GDM1 (cell line): ENCODE results near the gene PRSS33.

Experiments
- DNase-seq: peaks from one replicate; lab custom pipeline; 2025; lab: John Stamatoyannopoulos, UW

PRSS33 gene

DNA sequence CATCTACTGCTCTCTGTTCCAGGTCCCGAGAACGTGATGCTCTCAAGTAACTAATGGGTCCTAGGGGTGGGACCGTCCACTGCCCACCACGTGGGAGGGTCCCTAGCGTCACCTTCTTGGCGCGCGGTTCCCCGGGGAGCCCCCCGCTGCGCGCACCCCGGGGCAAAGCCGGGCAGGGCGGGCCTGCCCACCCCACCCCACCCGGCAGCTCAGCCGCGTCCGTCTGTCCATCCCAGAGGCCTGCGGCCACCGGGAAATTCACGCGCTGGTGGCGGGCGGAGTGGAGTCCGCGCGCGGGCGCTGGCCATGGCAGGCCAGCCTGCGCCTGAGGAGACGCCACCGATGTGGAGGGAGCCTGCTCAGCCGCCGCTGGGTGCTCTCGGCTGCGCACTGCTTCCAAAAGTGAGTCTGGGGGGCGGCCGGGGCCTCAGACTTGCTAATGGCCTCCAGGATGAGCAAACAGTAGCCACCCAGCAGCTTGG is 11.4 kb upstream of the PRSS33 start:
- DNase-seq: no peak

GRCh38 chr16:2795395-2796143 is 8.2 kb upstream of the PRSS33 start:
- DNase-seq: no peak

- DNase-seq: no peak
These were observed 5.6 kb upstream of the PRSS33 start for GRCh38 chr16:2792940-2793339.

DNA sequence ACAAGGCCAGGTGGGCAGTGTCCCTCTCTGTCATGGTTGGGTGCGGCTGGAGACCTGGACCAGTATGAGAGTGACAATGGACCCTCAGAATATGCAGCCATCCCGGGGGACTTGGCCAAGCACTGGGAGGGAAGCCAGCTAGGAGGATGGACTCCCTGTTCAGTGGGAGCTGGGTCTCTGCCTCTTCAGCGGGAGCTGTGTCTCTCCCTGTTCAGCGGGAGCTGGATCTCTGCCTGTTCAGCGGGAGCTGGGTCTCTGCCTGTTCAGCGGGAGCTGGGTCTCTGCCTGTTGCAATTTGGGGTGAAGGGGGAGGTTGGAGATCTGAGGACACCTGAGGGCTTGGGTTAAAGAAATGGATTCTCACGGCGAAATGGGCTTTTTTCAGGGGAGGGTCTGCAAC is 3.8 kb upstream of the PRSS33 start:
- no peak for DNase-seq

DNA sequence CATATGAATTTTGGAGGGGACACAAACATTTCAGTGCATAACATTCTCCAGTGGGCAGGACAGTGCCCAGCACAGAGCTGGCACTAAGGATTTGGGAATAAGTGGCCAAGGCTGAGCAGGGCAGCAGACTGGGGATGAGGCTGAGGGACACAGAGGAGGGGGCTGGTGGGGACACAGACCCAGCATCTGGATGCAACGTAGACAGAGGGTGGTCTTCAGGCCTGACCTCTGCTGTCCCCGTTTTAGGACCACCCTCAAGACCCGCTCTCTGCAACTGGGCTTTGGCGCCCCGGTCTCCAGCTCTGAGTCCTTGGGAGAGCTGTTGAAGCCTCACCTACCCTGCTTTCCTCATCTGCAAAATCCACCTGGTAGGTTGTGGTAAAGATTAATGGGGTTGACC is 3.3 kb upstream of the PRSS33 start:
- no peak for DNase-seq

- DNase-seq: no peak
These were observed 601 bp upstream of the PRSS33 start for GRCh38 chr16:2787961-2788360.

DNA sequence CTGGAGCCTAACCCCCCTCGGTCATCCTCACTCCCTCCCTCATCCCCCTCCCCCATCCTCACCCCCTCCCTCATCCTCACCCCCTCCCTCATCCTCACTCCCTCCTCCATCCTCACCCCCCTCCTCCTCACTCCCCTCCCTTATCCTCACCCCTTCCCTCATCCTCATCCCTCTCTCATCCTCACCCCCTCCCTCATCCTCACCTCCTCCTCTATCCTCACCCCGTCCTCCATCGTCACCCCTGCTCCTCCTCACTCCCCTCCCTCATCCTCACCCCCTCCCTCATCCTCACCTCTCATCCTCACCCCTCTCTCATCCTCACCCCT is 571 bp downstream of the PRSS33 start:
- DNase-seq: no peak

DNA sequence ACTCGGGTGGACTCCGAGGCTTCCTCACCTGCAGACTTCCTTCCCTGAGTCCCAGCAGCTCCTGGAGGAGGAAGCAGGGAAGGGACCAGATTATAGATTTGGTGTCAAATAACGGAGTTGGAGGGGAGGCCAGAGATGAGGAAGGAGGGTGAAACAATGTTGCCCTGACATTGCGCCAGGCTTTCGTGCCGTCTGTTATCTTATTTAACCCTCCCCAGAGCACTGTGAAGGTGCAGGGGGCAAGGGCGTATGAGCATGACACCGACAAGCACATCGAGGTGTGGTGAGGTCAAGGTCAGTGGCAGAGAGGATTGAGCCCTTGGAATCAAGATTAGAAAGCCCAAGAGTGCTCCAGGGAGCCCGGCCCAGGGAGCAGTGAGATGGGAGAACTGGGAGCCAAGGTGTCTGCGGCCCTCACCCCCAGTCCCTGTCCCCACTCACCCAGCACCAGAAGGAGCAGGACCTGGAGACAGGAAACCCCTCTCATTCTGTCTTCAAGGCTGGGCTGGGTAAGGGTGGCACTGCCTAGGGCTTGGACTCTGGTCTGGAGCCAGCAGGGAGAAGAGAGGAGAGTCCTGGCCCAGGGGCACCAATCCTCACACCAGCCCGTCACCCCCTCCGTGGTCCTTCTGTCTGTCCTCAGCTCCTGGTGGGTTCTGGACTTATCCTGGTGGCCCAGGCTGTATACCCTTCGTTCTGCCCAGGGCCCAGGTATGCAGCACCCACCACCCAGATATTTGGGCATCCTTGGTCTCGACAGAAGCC is 1.1 kb downstream of the PRSS33 start:
- no peak for DNase-seq

- no peak for DNase-seq
These were observed 2.0 kb downstream of the PRSS33 start for GRCh38 chr16:2785101-2785991.

DNA sequence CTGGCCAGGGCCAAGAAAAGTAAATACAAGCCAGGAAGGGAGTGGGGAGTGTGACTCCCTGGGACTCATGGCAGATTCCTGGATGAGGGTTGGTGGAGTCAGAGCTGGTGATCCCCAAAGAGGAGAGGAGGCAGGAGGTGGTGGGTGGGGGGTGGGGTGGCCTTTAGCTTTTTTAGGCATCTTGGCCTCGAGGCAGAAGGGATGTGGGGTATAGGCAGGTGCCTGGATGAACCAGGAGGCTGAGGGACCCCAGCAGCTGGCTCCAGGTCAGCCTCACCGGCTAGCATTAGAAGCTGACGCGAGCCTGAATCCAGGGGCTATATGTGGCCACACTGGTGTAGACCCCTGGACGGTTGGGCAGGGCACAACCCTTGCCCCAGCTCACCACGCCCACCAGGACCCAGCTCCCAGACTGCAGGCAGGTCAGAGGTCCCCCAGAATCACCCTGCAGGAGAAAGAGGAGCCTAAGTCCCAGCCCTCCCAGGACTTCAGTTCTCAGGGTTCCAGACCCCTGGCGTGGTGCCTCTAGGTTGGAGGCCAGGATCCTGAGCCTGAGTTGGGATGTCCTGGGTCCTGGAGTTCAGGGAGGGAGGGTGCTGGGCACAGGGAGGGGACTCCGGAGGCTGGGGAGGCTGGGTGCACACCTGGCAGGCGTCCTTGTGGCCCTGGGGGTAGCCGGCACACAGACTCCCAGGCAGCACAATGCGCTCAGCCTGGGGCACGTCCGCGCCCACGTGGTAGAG is 2.8 kb downstream of the PRSS33 start:
- no peak for DNase-seq

DNA sequence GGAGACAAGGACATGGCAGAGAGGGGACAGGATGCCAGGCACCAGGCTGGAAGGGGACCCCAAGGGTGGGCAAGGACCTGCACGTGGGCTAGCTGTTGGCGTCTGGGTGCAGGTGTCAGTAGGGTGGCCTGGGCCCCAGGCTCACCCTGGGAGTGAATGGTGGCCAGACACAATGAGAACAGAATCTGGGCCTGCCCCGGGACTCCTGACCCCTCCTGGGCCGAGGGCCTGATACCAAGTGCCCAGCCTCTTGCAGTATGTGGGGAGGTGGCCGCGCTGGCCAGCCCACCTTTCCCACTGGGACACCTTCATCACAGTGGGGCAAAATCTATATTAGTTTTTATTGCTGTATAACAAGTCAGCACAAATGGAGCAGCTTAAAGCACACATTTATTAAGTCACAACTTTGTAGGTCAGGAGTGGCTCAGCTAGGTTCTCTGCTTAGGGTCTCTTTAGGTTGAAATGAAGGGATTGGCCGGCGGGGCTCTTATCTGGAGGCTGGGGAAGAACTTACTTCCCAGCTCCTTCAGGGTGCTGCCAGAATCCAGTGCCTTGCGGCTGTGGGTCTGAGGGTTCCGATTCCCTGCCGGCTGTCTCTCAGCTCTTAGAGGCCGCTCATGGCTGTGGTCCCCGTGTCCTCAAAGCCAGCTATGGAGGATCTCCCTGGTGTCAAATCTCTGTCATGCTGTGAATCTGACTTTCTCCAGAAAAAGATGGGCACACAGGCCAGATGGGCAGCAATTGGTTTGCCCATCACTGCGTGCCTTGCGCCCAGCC is 3.6 kb downstream of the PRSS33 start:
- no peak for DNase-seq

- no peak for DNase-seq
These were observed 4.6 kb downstream of the PRSS33 start for GRCh38 chr16:2782583-2783351.

DNA sequence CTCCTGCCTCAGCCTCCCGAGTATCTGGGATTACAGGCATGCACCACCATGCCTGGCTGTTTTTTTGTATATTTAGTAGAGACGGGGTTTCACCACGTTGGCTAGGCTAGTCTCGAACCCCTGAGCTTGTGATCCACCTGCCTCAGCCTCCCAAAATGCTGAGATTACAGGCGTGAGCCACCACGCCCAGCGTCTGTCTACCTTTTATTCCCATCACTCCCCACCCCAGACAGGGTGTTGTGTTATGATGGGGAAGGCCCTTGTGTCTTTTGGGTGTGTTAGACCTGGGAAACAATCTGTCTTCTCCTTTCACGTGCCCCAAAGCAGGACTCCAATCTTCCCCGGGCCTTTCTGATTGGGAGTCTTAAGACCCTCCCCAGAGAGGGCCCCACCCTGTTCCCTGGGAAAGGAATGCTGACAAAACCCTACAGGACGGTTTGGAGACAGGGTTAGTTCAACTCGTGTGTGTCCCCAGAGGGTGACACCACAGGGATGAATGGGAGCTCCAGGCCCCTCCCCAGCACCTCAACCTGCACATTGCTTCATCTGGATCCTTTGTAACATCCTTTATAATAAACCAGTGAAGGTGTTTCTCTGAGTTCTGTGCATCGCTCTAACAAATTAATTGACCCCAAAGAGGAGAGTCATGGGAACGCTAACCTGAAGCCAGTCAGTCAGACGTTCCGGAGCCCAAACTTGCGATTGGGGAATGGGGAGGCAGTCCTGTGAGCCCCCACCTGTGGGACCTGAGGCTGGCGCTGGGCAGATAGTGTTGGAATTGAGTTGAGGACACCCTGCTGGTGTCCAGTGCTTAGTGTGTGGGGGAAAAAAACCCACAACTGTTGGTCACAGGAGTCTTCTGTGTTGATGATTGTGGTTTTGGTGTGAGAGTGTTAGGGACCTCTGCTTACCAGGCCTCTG is 7.1 kb downstream of the PRSS33 start:
- DNase-seq: no peak

DNA sequence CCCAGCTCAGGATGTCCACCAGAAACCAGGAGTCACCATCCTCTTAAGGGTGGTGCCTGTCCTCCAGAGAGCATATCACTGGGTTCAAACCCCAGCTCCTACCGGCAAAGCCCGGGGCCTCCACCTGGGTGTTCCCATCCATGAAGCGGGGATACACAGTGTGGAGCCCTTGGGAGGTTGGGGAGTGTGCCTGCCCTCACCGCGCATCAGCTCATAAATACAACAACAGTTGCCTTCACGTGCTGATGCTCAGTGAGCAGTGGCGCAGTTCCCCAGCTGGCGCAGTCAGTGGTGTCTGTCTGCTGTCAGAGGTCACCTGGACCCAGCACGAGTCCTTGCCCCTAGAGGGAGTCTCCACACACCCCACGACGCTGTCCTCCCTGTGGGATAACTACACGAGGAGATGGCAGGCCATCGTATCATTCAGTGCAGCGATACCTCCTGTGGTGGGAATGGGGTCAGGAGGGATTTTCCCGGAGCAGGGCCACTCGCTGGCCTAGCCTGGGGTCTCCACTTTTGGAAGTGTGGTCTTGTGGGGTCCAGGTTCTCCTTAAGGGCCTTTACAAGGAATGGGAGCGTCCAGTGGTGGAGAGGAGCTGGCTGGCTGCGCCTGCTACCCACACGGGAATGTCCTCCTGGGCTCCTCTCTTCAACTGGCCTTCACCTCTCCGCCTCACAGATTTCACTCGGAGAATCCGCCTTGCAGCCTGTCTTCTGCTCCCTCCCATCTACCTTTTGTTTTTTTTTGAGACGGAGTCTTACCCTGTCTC is 8.0 kb downstream of the PRSS33 start:
- no peak for DNase-seq

GRCh38 chr16:2778630-2778958 is 8.8 kb downstream of the PRSS33 start:
- no peak for DNase-seq

- no peak for DNase-seq
These were observed 9.3 kb downstream of the PRSS33 start for GRCh38 chr16:2777903-2778629.

DNA sequence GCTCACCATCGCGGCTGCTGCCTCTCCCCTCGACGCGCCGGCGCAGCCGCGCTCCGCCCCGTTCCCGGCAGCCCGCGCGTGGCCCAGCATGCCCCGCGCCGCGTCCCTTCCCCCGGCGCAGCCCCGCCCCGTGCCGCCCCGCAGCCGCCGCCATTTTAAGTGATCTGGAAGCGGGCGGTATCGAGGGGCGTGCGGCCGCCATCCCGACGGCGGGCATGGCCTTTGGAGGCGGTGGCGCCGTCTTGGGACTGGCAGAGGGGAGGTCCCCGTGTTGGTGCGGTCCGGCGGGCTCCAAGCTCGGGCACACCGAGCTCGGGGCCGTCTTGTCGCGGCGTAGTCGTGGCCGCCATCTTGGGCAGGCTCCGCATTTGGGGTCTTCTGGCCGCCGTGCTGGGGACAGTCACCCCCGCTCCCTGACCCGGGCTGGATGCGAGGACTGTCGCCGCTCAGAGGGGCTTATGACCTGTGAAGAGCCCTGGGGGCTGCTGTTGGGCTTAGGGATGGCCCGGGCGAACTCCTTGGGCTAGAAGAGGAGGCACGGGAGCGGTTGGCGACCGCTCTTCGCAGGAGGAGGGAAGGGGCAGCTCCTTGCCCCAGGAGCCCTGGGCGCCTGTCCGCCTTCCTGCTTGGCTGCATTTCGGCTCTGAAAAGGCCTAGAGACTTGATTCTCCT is 10.0 kb downstream of the PRSS33 start, which contains the start of gene ELOB:
Gene ELOB, minus strand, starts transcription at position 50 of the 672 bp plus-strand sequence. Its CDS starts 41 bp downstream, at position 9.
- DNase-seq: peak; percentile 85
